ES-I3 (cell line): ENCODE results near the gene RHBG.
A peak's percentile ranks its signal among the peaks of the same experiment; 100 is the strongest.

ENCODE experiments used
- H3K36me3 ChIP-seq: 2 replicates; pipeline ENCODE4 v1.6.1; 2013; ENCODE audit warnings: mild to moderate bottlenecking, low read length, control low read depth, moderate library complexity; ENCODE audit not compliant: insufficient read depth
- H3K4me1 ChIP-seq: 2 replicates; pipeline ENCODE4 v1.6.1; 2013; ENCODE audit warnings: mild to moderate bottlenecking, control low read depth, low read length; ENCODE audit not compliant: insufficient read depth
- H3K9ac ChIP-seq: 2 replicates; pipeline ENCODE4 v1.6.1; 2013; ENCODE audit warnings: low read depth, mild to moderate bottlenecking, low read length, moderate library complexity
- H3K9me3 ChIP-seq: 2 replicates; pipeline ENCODE4 v1.6.1; 2013; ENCODE audit warnings: mild to moderate bottlenecking, low read length, moderate library complexity; ENCODE audit not compliant: control insufficient read depth, insufficient read depth

RHBG gene

GRCh38 chr1:156414461-156415064 is 45.6 kb downstream of the RHBG start:
- no peaks in the 10 kb centered on the region for H3K9me3 ChIP-seq
- peaks cover 6% of the 10 kb centered on the region for H3K4me1 ChIP-seq
- no peak overlapping the region for H3K9ac ChIP-seq
- H3K36me3 ChIP-seq = no peaks in the 10 kb centered on the region

GRCh38 chr1:156416993-156417392 is 48.0 kb downstream of the RHBG start:
- peaks cover 10% of the 10 kb centered on the region for H3K4me1 ChIP-seq
- H3K9ac ChIP-seq = no peak overlapping the region
- no peaks in the 10 kb centered on the region for H3K36me3 ChIP-seq
- no peaks in the 10 kb centered on the region for H3K9me3 ChIP-seq

GRCh38 chr1:156417401-156418020 is 48.5 kb downstream of the RHBG start:
- no peaks in the 10 kb centered on the region for H3K9me3 ChIP-seq
- H3K4me1 ChIP-seq = peaks cover 12% of the 10 kb centered on the region
- no peak overlapping the region for H3K9ac ChIP-seq
- H3K36me3 ChIP-seq = no peaks in the 10 kb centered on the region

GRCh38 chr1:156418416-156419070 is 49.5 kb downstream of the RHBG start:
- Histone ChIP-seq H3K36me3 (no peaks in the 10 kb centered on the region), H3K9ac (no peak overlapping the region), H3K4me1 (peaks cover 10% of the 10 kb centered on the region), H3K9me3 (no peaks in the 10 kb centered on the region)

GRCh38 chr1:156419854-156420204 is 50.8 kb downstream of the RHBG start:
- Histone ChIP-seq H3K36me3 (no peaks in the 10 kb centered on the region), H3K4me1 (peaks cover 10% of the 10 kb centered on the region), H3K9ac (peak overlapping the region; percentile 42), H3K9me3 (no peaks in the 10 kb centered on the region)

GRCh38 chr1:156420205-156421061 is 51.4 kb downstream of the RHBG start:
- Histone ChIP-seq H3K9me3 (no peaks in the 10 kb centered on the region), H3K9ac (peak overlapping the region; percentile 42), H3K4me1 (peaks cover 10% of the 10 kb centered on the region), H3K36me3 (no peaks in the 10 kb centered on the region)

GRCh38 chr1:156421062-156421938 is 52.3 kb downstream of the RHBG start:
- no peaks in the 10 kb centered on the region for H3K9me3 ChIP-seq
- no peaks in the 10 kb centered on the region for H3K36me3 ChIP-seq
- peaks cover 10% of the 10 kb centered on the region for H3K4me1 ChIP-seq
- peak overlapping the region; percentile 42 for H3K9ac ChIP-seq

- Histone ChIP-seq H3K4me1 (peaks cover 10% of the 10 kb centered on the region), H3K9me3 (no peaks in the 10 kb centered on the region), H3K36me3 (no peaks in the 10 kb centered on the region), H3K9ac (peak overlapping the region; percentile 42; the same call in 1 of the 2 replicates)
Measured at GRCh38 chr1:156421939-156422601, 53.1 kb downstream of the RHBG start.

- Histone ChIP-seq H3K9me3 (no peaks in the 10 kb centered on the region), H3K9ac (peak overlapping the region; percentile 42; the same call in 1 of the 2 replicates), H3K4me1 (peaks cover 10% of the 10 kb centered on the region), H3K36me3 (no peaks in the 10 kb centered on the region)
Measured at GRCh38 chr1:156422602-156423091, 53.6 kb downstream of the RHBG start.

- no peaks in the 10 kb centered on the region for H3K9me3 ChIP-seq
- peaks cover 10% of the 10 kb centered on the region for H3K4me1 ChIP-seq
Measured at GRCh38 chr1:156423422-156424352, 54.7 kb downstream of the RHBG start.

GRCh38 chr1:156424806-156425432 is 55.9 kb downstream of the RHBG start:
- H3K9me3 ChIP-seq = no peaks in the 10 kb centered on the region
- H3K4me1 ChIP-seq = peaks cover 16% of the 10 kb centered on the region
- H3K9ac ChIP-seq = no peak overlapping the region
- no peaks in the 10 kb centered on the region for H3K36me3 ChIP-seq

More at GRCh38 chr1:156423422-156424352, 54.7 kb downstream of the RHBG start:
- no peaks in the 10 kb centered on the region for H3K36me3 ChIP-seq
- no peak overlapping the region for H3K9ac ChIP-seq

- H3K36me3 ChIP-seq = no peaks in the 10 kb centered on the region
- H3K9ac ChIP-seq = no peak overlapping the region
- H3K9me3 ChIP-seq = no peaks in the 10 kb centered on the region
- H3K4me1 ChIP-seq = peaks cover 23% of the 10 kb centered on the region
Measured at GRCh38 chr1:156425943-156426342, 56.9 kb downstream of the RHBG start.
